ENCODE data around the gene FIG4.

FIG4 gene

DNA sequence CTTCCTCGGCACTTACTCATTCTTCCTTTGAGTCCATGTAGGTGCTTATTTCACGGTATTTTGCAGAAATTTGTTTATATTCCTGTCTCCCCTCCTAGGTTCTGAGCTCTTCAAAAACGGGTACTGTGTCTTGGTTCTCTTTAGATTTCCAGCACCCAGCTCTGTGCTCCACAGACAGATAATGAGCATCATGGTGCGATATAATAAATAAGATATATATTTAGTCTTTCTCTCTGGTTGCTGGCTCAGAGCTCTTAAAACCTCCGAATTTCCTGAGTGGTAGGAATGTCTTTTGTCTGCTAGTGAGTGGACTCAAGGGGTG lies 179.0 kb downstream of the FIG4 start:
- no peak for TF ChIP-seq TCF4 (CRISPR knock-in tag; IDR thresholded peaks at IDR 0.05; ENCODE audit: borderline replicate concordance)
- no peak for TF ChIP-seq RARB (CRISPR knock-in tag; IDR thresholded peaks at IDR 0.05)
- no peak for ATAC-seq

DNA sequence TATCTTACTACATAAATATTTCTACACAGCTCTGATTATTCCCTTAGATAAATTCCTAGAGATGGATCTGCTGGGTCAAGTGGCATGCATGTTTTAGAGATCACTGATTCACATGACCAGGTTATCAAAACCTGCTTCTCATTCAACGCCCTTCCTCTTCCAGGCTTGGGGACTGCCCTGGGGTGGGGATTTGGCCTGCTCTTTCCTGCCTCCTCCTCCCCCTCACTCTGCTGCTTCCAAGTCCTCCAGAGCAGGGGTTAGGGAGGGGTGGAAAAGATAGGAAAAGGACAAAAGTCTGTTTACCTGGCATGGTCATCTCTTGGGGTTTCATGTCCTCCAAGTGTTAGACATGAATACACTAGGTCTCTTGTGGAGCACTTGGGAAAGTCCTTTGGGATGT lies 181.5 kb downstream of the FIG4 start:
- ATAC-seq = no peak

DNA sequence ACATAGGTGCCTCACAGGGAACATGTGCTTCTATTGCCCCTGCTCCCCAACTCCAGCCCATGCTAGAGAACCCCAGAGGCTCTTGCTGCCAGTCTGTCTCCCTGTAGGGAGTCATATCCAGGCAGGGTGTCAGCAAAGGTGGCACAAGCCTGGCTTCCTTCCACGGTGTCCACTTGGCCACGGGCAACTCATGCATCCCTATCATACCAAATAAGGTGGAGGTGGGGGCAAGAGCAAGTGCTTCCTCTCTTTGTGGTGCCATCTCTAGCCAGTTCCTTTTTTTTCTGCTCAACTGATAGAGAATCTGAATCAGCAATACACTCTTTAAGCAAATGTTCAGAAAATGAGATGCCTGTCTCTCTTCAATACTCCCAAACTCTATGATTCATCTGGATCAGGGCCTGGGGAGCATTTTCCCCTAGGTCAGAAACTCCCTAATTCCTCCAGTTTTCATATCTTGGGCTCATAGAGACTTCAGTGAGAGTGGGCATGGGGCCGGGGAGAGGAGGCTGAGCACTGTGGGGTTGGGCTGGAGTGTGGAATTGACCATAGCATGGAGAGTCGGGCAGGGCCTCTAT lies 182.0 kb downstream of the FIG4 start:
- ATAC-seq = no peak
- TF ChIP-seq GLIS3 (CRISPR knock-in tag; IDR thresholded peaks at IDR 0.05) = no peak
- no peak for TF ChIP-seq ZNF565 (CRISPR knock-in tag; conservative IDR thresholded peaks at IDR 0.05; ENCODE audit: low read depth)
- TF ChIP-seq ESRRG (CRISPR knock-in tag; IDR thresholded peaks at IDR 0.05) = no peak
- TF ChIP-seq PPARA (CRISPR knock-in tag; IDR thresholded peaks at IDR 0.05; ENCODE audit: borderline replicate concordance) = no peak
- TF ChIP-seq BACH2 (CRISPR knock-in tag; IDR thresholded peaks at IDR 0.05; ENCODE audit: borderline replicate concordance) = no peak
- TF ChIP-seq ZFP3 (CRISPR knock-in tag; IDR thresholded peaks at IDR 0.05) = no peak
- TF ChIP-seq ARNTL (CRISPR knock-in tag; IDR thresholded peaks at IDR 0.05; ENCODE audit: borderline replicate concordance, low read depth) = no peak
- TF ChIP-seq, protein P1, sequence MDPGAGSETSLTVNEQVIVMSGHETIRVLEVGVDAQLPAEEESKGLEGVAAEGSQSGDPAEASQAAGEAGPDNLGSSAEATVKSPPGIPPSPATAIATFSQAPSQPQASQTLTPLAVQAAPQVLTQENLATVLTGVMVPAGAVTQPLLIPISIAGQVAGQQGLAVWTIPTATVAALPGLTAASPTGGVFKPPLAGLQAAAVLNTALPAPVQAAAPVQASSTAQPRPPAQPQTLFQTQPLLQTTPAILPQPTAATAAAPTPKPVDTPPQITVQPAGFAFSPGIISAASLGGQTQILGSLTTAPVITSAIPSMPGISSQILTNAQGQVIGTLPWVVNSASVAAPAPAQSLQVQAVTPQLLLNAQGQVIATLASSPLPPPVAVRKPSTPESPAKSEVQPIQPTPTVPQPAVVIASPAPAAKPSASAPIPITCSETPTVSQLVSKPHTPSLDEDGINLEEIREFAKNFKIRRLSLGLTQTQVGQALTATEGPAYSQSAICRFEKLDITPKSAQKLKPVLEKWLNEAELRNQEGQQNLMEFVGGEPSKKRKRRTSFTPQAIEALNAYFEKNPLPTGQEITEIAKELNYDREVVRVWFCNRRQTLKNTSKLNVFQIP (CRISPR knock-in tag; IDR thresholded peaks at IDR 0.05; ENCODE audit: borderline replicate concordance, low read depth) = no peak

More for the DNA sequence above, 181.5 kb downstream of the FIG4 start:
- TF ChIP-seq ZFP3 (CRISPR knock-in tag; IDR thresholded peaks at IDR 0.05) (no peak), RARB (CRISPR knock-in tag; IDR thresholded peaks at IDR 0.05) (no peak), GLIS3 (CRISPR knock-in tag; IDR thresholded peaks at IDR 0.05) (no peak), ARNTL (CRISPR knock-in tag; IDR thresholded peaks at IDR 0.05; ENCODE audit: borderline replicate concordance, low read depth) (no peak), ZFP30 (CRISPR knock-in tag; IDR thresholded peaks at IDR 0.05) (no peak), PPARA (CRISPR knock-in tag; IDR thresholded peaks at IDR 0.05; ENCODE audit: borderline replicate concordance) (no peak), OSR1 (CRISPR knock-in tag; IDR thresholded peaks at IDR 0.05) (no peak)
- TF ChIP-seq, protein P2, sequence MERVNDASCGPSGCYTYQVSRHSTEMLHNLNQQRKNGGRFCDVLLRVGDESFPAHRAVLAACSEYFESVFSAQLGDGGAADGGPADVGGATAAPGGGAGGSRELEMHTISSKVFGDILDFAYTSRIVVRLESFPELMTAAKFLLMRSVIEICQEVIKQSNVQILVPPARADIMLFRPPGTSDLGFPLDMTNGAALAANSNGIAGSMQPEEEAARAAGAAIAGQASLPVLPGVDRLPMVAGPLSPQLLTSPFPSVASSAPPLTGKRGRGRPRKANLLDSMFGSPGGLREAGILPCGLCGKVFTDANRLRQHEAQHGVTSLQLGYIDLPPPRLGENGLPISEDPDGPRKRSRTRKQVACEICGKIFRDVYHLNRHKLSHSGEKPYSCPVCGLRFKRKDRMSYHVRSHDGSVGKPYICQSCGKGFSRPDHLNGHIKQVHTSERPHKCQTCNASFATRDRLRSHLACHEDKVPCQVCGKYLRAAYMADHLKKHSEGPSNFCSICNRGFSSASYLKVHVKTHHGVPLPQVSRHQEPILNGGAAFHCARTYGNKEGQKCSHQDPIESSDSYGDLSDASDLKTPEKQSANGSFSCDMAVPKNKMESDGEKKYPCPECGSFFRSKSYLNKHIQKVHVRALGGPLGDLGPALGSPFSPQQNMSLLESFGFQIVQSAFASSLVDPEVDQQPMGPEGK (CRISPR knock-in tag; IDR thresholded peaks at IDR 0.05; ENCODE audit: borderline replicate concordance) = no peak

DNA sequence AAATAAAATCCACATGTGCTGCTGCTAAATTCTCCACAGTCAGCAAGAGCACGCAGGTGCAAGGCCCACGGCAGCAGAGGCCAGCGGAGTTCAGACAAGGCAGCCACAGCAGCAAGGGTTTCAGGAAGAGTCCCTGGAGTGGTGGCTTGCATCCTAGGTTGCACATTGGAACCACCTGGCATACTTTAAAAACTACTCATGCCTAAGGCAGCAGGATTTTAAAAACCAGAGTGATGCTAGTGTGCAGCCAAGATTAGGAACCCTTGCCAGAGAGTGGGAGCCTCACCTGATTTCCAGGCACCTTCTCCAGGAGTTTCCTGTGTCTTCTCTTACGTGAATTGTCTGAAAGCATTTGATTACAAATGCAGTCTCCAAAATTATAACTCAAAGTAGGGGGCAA lies 183.0 kb downstream of the FIG4 start:
- TF ChIP-seq TOX (CRISPR knock-in tag; IDR thresholded peaks at IDR 0.05; ENCODE audit: borderline replicate concordance) (no peak), PPARA (CRISPR knock-in tag; IDR thresholded peaks at IDR 0.05; ENCODE audit: borderline replicate concordance) (no peak), ISL1 (CRISPR knock-in tag; IDR thresholded peaks at IDR 0.05) (no peak)

DNA sequence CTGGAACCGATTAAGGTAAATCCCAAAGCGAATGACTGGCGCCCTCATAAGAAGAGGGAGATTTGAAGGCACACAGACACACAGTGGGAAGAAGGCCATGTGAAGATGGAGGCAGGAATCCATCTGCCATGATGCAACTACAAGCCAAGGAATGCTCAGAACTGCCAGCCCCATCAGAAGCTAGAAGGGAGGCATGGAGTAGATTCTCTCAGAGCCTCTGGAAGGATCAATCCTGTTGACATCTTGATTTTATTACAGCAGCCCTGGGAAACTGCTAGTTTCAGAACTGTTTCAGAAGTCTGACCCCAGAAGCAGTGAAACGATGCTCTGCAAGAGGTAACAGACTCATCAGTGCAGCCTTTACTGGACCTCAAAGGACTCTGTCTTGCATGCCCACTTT lies 183.5 kb downstream of the FIG4 start:
- TF ChIP-seq, protein P1 (CRISPR knock-in tag; IDR thresholded peaks at IDR 0.05; ENCODE audit: borderline replicate concordance, low read depth) = no peak
- TF ChIP-seq TCF4 (CRISPR knock-in tag; IDR thresholded peaks at IDR 0.05; ENCODE audit: borderline replicate concordance) = no peak
- no peak for TF ChIP-seq SNAI2 (CRISPR knock-in tag; IDR thresholded peaks at IDR 0.05)
- TF ChIP-seq, protein P3, sequence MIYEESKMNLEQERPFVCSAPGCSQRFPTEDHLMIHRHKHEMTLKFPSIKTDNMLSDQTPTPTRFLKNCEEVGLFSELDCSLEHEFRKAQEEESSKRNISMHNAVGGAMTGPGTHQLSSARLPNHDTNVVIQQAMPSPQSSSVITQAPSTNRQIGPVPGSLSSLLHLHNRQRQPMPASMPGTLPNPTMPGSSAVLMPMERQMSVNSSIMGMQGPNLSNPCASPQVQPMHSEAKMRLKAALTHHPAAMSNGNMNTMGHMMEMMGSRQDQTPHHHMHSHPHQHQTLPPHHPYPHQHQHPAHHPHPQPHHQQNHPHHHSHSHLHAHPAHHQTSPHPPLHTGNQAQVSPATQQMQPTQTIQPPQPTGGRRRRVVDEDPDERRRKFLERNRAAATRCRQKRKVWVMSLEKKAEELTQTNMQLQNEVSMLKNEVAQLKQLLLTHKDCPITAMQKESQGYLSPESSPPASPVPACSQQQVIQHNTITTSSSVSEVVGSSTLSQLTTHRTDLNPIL (CRISPR knock-in tag; IDR thresholded peaks at IDR 0.05; ENCODE audit: low read depth) = no peak
- TF ChIP-seq OSR1 (CRISPR knock-in tag; IDR thresholded peaks at IDR 0.05) = no peak
- no peak for TF ChIP-seq ARNTL (CRISPR knock-in tag; IDR thresholded peaks at IDR 0.05; ENCODE audit: borderline replicate concordance, low read depth)
- no peak for TF ChIP-seq TOX (CRISPR knock-in tag; IDR thresholded peaks at IDR 0.05; ENCODE audit: borderline replicate concordance)
- no peak for TF ChIP-seq ZC3H10 (CRISPR knock-in tag; IDR thresholded peaks at IDR 0.05)
- no peak for TF ChIP-seq BACH2 (CRISPR knock-in tag; IDR thresholded peaks at IDR 0.05; ENCODE audit: borderline replicate concordance)
- TF ChIP-seq GLIS3 (CRISPR knock-in tag; IDR thresholded peaks at IDR 0.05) = no peak
- no peak for TF ChIP-seq ESRRG (CRISPR knock-in tag; IDR thresholded peaks at IDR 0.05)
- TF ChIP-seq ZNF8 (CRISPR knock-in tag; IDR thresholded peaks at IDR 0.05) = no peak
- no peak for TF ChIP-seq ZFP30 (CRISPR knock-in tag; IDR thresholded peaks at IDR 0.05)
- ATAC-seq = no peak

More for the DNA sequence above, 183.0 kb downstream of the FIG4 start:
- ATAC-seq = no peak
